HEK293T (cell line): ENCODE measurements around the gene BCAT1.

Experiments
- CTCF ChIA-PET: fragments of 350-600 bp; formaldehyde crosslinking; extraction: SDS; loops from one replicate; lab custom pipeline; 2021; ENCODE audit warnings: antibody characterized with exemption, inconsistent platforms; lab: Yijun Ruan, JAX
- POLR2A ChIA-PET: fragments of 350-600 bp; formaldehyde crosslinking; extraction: SDS; loops from one replicate; lab custom pipeline; 2020; ENCODE audit warnings: antibody characterized with exemption, inconsistent platforms; lab: Yijun Ruan, JAX
- DNase-seq: peaks from one replicate; pipeline ENCODE4 v3.0.0; 2012; ENCODE audit warnings: mixed read lengths; ENCODE audit errors: extremely low spot score
- ARNT ChIP-seq: fragments of 450-650 bp; IDR thresholded peaks from 2 replicates; pipeline ENCODE4 v1.6.1; 2017; ENCODE audit warnings: mild to moderate bottlenecking
- BHLHE40 ChIP-seq: fragments of 450-650 bp; IDR thresholded peaks from 2 replicates; pipeline ENCODE4 v1.6.1; 2016; ENCODE audit warnings: mild to moderate bottlenecking, moderate library complexity, borderline replicate concordance
- CTBP1 ChIP-seq: fragments of 450-650 bp; IDR thresholded peaks from 2 replicates; pipeline ENCODE4 v1.6.1; 2016; ENCODE audit warnings: borderline replicate concordance
- ELF4 ChIP-seq: fragments of 450-650 bp; IDR thresholded peaks from 2 replicates; pipeline ENCODE4 v1.6.1; 2017; ENCODE audit warnings: antibody characterized with exemption
- FOXA1 ChIP-seq: fragments of 450-650 bp; IDR thresholded peaks from 2 replicates; pipeline ENCODE4 v1.6.1; 2016; ENCODE audit warnings: mild to moderate bottlenecking
- FOXK2 ChIP-seq: fragments of 450-650 bp; IDR thresholded peaks from 2 replicates; pipeline ENCODE4 v1.6.1; 2016; ENCODE audit warnings: mild to moderate bottlenecking
- FOXM1 ChIP-seq: fragments of 450-650 bp; IDR thresholded peaks from 2 replicates; pipeline ENCODE4 v1.6.1; 2017; ENCODE audit warnings: mild to moderate bottlenecking, borderline replicate concordance
- HDGF ChIP-seq: fragments of 450-650 bp; IDR thresholded peaks from 2 replicates; pipeline ENCODE4 v1.6.1; 2017; ENCODE audit warnings: antibody characterized with exemption, borderline replicate concordance
- L3MBTL2 ChIP-seq: fragments of 450-650 bp; conservative IDR thresholded peaks from 2 replicates; pipeline ENCODE4 v1.6.1; 2016; ENCODE audit warnings: mild to moderate bottlenecking
- LEF1 ChIP-seq: fragments of 450-650 bp; IDR thresholded peaks from 2 replicates; pipeline ENCODE4 v1.6.1; 2017; ENCODE audit warnings: mild to moderate bottlenecking, borderline replicate concordance
- NFRKB ChIP-seq: fragments of 450-650 bp; IDR thresholded peaks from 2 replicates; pipeline ENCODE4 v1.6.1; 2016; ENCODE audit warnings: mild to moderate bottlenecking, moderate library complexity
- PKNOX1 ChIP-seq: fragments of 450-650 bp; IDR thresholded peaks from 2 replicates; pipeline ENCODE4 v1.6.1; 2016
- SP1 ChIP-seq: fragments of 450-650 bp; IDR thresholded peaks from 2 replicates; pipeline ENCODE4 v1.6.1; 2017
- SUZ12 ChIP-seq: fragments of 450-650 bp; IDR thresholded peaks from 2 replicates; pipeline ENCODE4 v1.6.1; 2016; ENCODE audit warnings: mild to moderate bottlenecking
- TARDBP ChIP-seq: fragments of 450-650 bp; IDR thresholded peaks from 2 replicates; pipeline ENCODE4 v1.6.1; 2016
- ZNF384 ChIP-seq: fragments of 450-650 bp; IDR thresholded peaks from 2 replicates; pipeline ENCODE4 v1.6.1; 2016

The BCAT1 gene

GRCh38 chr12:24795699-24796347 is 153.1 kb downstream of the BCAT1 start:
- CTCF ChIA-PET, result interaction anchor here (0.8 kb wide), 1 partner anchor 11 kb away, joined by 3 read pairs; no protein-coding TSS in a partner anchor
- TF ChIP-seq TARDBP (no peak), ELF4 (no peak), SP1 (no peak), NFRKB (no peak), PKNOX1 (no peak), ARNT (no peak), BHLHE40 (no peak), CTBP1 (no peak), ZNF384 (no peak), LEF1 (no peak), HDGF (no peak), FOXK2 (no peak), SUZ12 (no peak), FOXM1 (no peak), FOXA1 (no peak), L3MBTL2 (no peak)
- DNase-seq, result no peak
- POLR2A ChIA-PET, result no interaction called here

- DNase-seq, result no peak
- ChIA-PET CTCF (no interaction called here), POLR2A (no interaction called here)
- TF ChIP-seq SUZ12 (no peak), HDGF (no peak), ARNT (no peak), ZNF384 (no peak), FOXK2 (no peak), L3MBTL2 (no peak), FOXM1 (no peak), CTBP1 (no peak), LEF1 (no peak), TARDBP (no peak), FOXA1 (no peak), NFRKB (no peak), BHLHE40 (no peak), PKNOX1 (no peak), ELF4 (no peak)
Observed at GRCh38 chr12:24791622-24792021, 157.3 kb downstream of the BCAT1 start.

- DNase-seq, result no peak
- TF ChIP-seq ARNT (no peak), FOXK2 (no peak), HDGF (no peak), ELF4 (no peak), CTBP1 (no peak), FOXM1 (no peak), TARDBP (no peak), FOXA1 (no peak), ZNF384 (no peak), PKNOX1 (no peak), NFRKB (no peak), BHLHE40 (no peak), SP1 (no peak), L3MBTL2 (no peak), LEF1 (no peak), SUZ12 (no peak)
- POLR2A ChIA-PET, result no interaction called here
- CTCF ChIA-PET, result no interaction called here
Observed at GRCh38 chr12:24788886-24789285, 160.0 kb downstream of the BCAT1 start.

GRCh38 chr12:24780697-24781368 is 168.1 kb downstream of the BCAT1 start:
- ChIA-PET POLR2A (no interaction called here), CTCF (no interaction called here)
- DNase-seq, result no peak
- TF ChIP-seq PKNOX1 (0 out of 2 replicates have a peak, but pooled peaks have one; percentile 21), SP1 (no peak), TARDBP (no peak), ZNF384 (no peak), LEF1 (no peak)

- ChIA-PET POLR2A (no interaction called here), CTCF (interaction anchor here (0.6 to 0.9 kb wide), 2 partner anchors 242 to 492 kb away, joined by 3 read pairs; no protein-coding TSS in a partner anchor)
- no peak for TF ChIP-seq ARNT
- TF ChIP-seq SP1, result no peak
- no peak for TF ChIP-seq NFRKB
- TF ChIP-seq FOXK2, result no peak
- TF ChIP-seq FOXA1, result no peak
- TF ChIP-seq HDGF, result no peak
- TF ChIP-seq PKNOX1, result no peak
- no peak for TF ChIP-seq TARDBP
- no peak for TF ChIP-seq L3MBTL2
- TF ChIP-seq BHLHE40, result no peak
- TF ChIP-seq ELF4, result no peak
- no peak for TF ChIP-seq FOXM1
- TF ChIP-seq CTBP1, result no peak
- DNase-seq, result peak; percentile 26
Observed at GRCh38 chr12:24778486-24779304, 170.2 kb downstream of the BCAT1 start.
